Activated CD4-positive, alpha-beta T cell treated with anti-CD3 and anti-CD28 coated beads, Interleukin-2, amount 10 ng/mL, durations not matched to agents 7 days and 5 days (primary cell): ENCODE measurements around the gene SLC1A4. TPM values are rescaled to one million over a fixed set of nuclear protein-coding genes. Genes with fewer than 3 reads are reported as not detected.

Experiments
- CTCF ChIA-PET: fragments of 350-600 bp; sonication (Branson Sonifier 250); formaldehyde crosslinking; loops from one replicate; lab custom pipeline; 2021; ENCODE audit warnings: antibody characterized with exemption; lab: Charles Lee
- POLR2A ChIA-PET: fragments of 350-600 bp; sonication (Branson Sonifier 250); formaldehyde crosslinking; loops from one replicate; lab custom pipeline; 2021; ENCODE audit warnings: antibody characterized with exemption; lab: Charles Lee
- DNase-seq: peaks from one replicate; pipeline ENCODE4 v3.0.0-alpha.2; 2020
- H3K27ac Mint-ChIP-seq: one replicate; pipeline ENCODE4 v1.8.0; 2021; ENCODE audit warnings: mild to moderate bottlenecking, moderate library complexity, mixed read lengths
- H3K27me3 Mint-ChIP-seq: one replicate; pipeline ENCODE4 v1.8.0; 2021; ENCODE audit warnings: mixed read lengths
- H3K36me3 Mint-ChIP-seq: one replicate; pipeline ENCODE4 v1.8.0; 2021; ENCODE audit warnings: low read depth, mixed read lengths
- H3K4me1 Mint-ChIP-seq: one replicate; pipeline ENCODE4 v1.8.0; 2021; ENCODE audit warnings: mixed read lengths
- H3K4me3 Mint-ChIP-seq: one replicate; pipeline ENCODE4 v1.8.0; 2021; ENCODE audit warnings: mild to moderate bottlenecking, moderate library complexity, mixed read lengths
- H3K9me3 Mint-ChIP-seq: one replicate; pipeline ENCODE4 v1.8.0; 2021; ENCODE audit warnings: mixed read lengths
- total RNA-seq, 2 experiments: library from RNA; stranded (reverse); gene quantifications; one replicate each; pipeline ENCODE4 v1.2.3, GENCODE V29; 2021

SLC1A4 gene
- total RNA-seq, 2 experiments from 2014 or later, result 50.1 to 54.6 TPM

DNA sequence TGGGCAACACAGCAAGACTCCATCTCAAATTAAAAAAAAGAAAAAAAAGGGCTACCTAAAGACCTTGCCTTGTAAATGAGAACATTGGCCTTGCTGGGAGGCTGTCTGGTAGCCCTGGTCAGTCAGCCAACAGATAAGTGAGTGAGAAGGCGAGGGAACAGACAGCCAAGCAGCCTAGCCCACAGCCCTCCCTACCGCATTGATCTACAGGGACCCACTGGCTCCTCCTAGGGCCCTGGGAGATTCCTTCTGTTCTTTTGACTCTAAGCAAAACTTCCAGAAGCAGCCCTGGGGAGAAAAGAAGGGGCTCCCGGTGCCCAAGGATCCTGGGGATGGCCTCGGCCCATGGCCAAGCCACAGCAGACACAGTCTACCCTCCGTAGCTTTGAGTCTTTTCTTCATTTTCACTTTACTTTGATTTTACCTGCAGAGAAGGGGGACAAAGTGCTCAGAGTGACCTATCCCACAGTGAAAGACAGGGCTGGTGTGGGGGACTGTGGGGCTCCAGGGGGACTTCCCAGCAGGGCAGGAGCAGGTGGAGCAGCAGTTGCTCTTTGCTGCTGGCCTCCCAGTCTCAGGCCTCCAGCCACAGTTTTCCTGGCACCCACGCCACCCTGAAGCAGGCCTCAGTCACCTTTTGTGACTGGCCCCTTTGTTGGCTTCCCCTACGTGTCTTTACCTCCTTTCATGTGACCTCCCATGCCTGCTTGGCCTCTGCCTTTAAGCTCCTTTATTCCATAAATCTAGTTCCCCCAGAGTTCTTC, 72.1 kb downstream of the SLC1A4 start:
- no peaks in the 10 kb centered on the region for H3K27me3 Mint-ChIP-seq
- POLR2A ChIA-PET, result no interaction called here

DNA sequence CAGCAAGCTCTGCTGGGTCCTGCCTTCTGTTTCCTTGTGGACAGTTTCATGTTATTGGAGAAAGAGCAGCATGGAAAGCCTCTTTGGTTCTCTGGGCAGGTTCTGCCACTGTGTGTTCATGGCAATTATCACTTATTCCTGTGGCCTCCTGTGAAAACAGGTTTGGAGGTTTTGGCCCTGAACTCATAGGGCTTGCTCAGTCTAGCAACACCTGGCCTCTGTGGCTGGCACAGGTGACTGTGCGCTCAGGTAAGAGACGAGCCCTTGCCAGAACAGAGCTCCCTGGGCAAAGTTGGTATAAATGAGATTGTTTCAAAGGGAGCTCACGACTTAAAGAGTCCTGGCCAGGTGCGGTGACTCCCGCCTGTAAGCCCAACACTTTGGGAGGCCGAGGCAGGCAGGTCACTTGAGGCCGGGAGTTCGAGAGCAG, 72.7 kb downstream of the SLC1A4 start:
- no peaks in the 10 kb centered on the region for H3K9me3 Mint-ChIP-seq
- no peak overlapping the region for H3K27ac Mint-ChIP-seq
- peaks cover 3% of the 10 kb centered on the region for H3K36me3 Mint-ChIP-seq
- CTCF ChIA-PET, result interaction anchor here (0.7 to 1.7 kb wide), 3 partner anchors 9 to 151 kb away, joined by 3 to 5 read pairs (median 3); no protein-coding TSS in a partner anchor
- H3K27me3 Mint-ChIP-seq, result no peaks in the 10 kb centered on the region
- POLR2A ChIA-PET, result no interaction called here
- H3K4me3 Mint-ChIP-seq, result no peak overlapping the region
- peaks cover 38% of the 10 kb centered on the region for H3K4me1 Mint-ChIP-seq
- DNase-seq, result no peak

More for the DNA sequence above, 72.1 kb downstream of the SLC1A4 start:
- Mint-ChIP-seq H3K4me1 (peaks cover 37% of the 10 kb centered on the region), H3K27ac (no peak overlapping the region), H3K4me3 (no peak overlapping the region), H3K9me3 (no peaks in the 10 kb centered on the region), H3K36me3 (peaks cover 3% of the 10 kb centered on the region)
- CTCF ChIA-PET, result interaction anchor here (1.0 to 1.9 kb wide), 3 partner anchors 19 to 151 kb away, joined by 3 to 6 read pairs (median 5); no protein-coding TSS in a partner anchor
- DNase-seq, result no peak

DNA sequence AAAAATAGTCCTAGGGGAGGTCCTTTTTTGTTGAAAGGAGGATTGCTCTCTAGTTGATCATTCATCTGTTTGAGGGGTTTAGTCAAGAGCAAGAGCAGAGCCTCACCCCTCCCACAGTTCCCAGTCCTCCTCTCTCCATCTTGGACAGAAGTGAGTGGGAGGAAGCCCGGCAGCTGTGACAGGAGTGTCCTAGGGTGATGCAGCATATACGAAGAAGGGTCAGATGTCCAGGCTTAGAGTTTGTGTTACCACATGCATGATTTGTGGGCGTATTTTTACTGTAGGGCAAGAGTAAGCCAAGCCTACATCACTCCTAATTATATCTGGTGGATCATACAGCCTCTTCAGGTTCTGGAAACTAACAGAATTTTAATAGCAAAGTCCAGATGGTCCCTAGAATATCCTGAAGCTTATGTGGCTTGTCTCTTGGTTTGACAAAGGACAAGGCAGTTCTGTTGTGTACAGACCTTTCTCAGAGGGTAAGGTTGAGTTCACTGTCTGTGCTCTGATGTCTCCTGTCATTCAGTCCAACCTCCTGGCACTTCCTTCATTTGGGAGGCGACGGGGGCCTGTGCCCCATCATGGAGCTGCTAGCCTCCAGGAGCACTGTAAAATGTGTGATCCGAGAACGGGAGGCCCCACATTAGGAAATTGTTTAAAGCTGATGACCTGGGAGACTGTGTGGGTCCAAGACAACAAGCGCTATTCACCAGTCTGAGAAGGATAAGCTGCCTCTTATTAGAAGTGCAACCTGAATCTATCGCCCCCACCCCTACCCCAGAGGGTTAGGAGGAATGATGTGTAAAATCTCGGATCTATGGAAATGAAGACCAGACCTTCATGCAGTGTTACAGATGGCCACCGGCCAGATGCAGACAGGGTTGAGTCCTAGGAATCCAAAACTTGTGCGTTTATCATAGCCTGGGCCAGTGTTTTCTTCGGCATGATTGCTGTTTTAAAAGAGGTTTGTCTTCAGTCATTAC, 73.9 kb downstream of the SLC1A4 start:
- Mint-ChIP-seq H3K27ac (peak overlapping the region; percentile 11), H3K4me1 (peaks cover 38% of the 10 kb centered on the region), H3K27me3 (no peaks in the 10 kb centered on the region), H3K4me3 (no peak overlapping the region), H3K36me3 (peaks cover 3% of the 10 kb centered on the region), H3K9me3 (no peaks in the 10 kb centered on the region)
- ChIA-PET POLR2A (no interaction called here), CTCF (interaction anchor here (0.5 to 2.6 kb wide), 6 partner anchors 8 to 93 kb away, joined by 3 to 9 read pairs (median 4); no protein-coding TSS in a partner anchor)
- DNase-seq, result no peak

DNA sequence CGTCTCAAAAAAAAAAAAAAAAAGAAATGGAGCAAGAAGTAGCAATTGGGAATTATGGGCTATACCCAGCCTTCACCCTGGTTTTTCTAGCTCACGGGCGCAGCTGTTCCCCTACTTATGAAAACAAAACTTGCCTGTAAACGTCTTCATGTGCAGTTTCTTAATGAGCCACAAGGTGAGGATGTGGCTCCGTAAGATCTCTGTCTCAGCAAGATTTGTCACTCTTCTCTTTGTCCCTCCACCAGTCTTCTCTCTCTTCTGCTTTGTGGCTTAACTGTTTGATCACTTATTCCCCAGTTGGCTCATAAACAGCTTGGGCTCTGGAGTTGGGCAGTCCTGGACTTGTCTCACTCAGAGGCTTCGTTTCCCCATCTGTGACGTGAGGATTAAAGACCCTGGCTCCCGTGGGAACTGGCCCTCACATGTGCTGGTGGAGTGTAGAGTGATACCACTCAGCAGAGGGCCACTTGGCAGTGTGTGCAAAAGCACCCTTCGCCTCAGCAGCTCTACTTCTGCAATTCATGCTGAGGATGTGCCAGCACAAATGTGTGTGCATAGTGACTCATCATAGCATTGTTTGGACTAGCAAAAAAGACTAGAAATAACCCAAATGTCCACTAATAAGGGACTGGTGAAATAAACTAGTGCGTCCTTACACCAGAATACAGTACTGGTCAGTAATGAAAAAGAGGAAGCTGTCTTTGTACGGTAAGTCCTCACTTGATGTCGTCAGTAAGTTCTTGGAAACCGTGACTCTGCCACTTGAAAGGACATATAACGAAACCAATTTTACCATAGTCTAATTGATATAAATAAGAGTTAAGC, 75.7 kb downstream of the SLC1A4 start:
- H3K4me3 Mint-ChIP-seq, result no peak overlapping the region
- no peaks in the 10 kb centered on the region for H3K36me3 Mint-ChIP-seq
- H3K27ac Mint-ChIP-seq, result peak overlapping the region; percentile 63
- no peaks in the 10 kb centered on the region for H3K27me3 Mint-ChIP-seq
- H3K4me1 Mint-ChIP-seq, result peaks cover 33% of the 10 kb centered on the region
- H3K9me3 Mint-ChIP-seq, result no peaks in the 10 kb centered on the region
- POLR2A ChIA-PET, result interaction anchor here (0.7 kb wide), 2 partner anchors 65 to 147 kb away, joined by 3 read pairs; partner anchors contain the start of gene RAB1A
- CTCF ChIA-PET, result interaction anchor here (0.6 to 2.6 kb wide), 28 partner anchors 9 to 555 kb away, joined by 3 to 9 read pairs (median 4); partner anchors contain the start of genes ACTR2 and RAB1A
- DNase-seq, result peak; percentile 64

DNA sequence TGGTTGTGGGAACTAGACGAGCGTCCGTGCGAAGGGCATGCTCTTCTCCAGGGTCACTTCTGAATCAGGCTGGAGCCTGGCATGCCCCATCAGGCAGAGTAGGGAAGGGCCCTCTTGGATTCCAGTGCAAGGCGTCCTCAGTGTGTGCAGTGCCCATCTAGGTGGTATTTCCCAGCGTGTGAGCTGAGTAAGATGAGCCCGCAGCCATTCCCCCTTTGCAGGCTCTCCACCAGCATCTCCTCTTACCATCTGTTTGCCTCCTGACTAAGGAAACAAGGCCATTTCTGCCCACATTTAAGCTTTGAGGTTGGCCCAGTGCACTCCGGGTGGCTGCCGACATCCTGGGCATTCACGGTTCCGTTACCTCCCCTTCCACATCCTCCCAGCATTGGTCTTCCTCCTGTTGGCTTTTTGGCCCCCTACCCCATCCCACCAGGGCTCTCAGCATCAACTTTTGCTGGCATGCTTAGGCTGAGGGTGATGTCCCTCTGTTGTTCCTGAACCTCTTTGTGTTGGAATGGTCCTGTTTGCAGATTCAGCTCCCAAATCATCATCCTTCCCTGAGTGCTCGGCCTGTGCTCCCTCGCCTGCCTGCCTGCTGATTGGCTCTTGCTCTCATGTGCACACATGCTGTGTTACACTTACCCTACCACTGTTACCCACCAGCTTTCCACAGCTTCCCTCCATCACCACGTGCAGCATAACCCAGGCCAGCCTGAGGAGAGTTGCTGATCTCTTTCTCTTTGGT, 78.8 kb downstream of the SLC1A4 start:
- no peak overlapping the region for H3K4me3 Mint-ChIP-seq
- no peaks in the 10 kb centered on the region for H3K9me3 Mint-ChIP-seq
- peaks cover 39% of the 10 kb centered on the region for H3K4me1 Mint-ChIP-seq
- peak; percentile 22 for DNase-seq
- H3K27ac Mint-ChIP-seq, result peak overlapping the region; percentile 77
- H3K27me3 Mint-ChIP-seq, result no peaks in the 10 kb centered on the region
- ChIA-PET POLR2A (no interaction called here), CTCF (interaction anchor here (1.0 to 1.3 kb wide), 3 partner anchors 15 to 58 kb away, joined by 3 read pairs; no protein-coding TSS in a partner anchor)
- peaks cover 3% of the 10 kb centered on the region for H3K36me3 Mint-ChIP-seq

DNA sequence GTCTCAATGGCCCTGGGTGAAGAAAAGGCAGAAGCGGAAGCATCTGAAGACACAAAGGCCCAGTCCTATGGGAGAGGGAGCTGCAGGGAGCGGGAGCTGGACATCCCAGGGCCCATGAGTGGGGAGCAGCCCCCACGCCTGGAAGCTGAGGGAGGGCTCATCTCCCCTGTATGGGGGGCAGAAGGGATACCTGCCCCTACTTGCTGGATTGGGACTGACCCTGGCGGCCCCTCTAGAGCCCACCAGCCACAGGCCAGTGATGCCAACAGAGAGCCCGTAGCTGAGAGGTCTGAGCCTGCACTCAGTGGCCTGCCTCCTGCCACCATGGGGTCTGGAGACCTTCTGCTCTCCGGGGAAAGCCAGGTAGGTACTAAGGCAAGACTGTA, 80.2 kb downstream of the SLC1A4 start:
- no peaks in the 10 kb centered on the region for H3K27me3 Mint-ChIP-seq
- peaks cover 35% of the 10 kb centered on the region for H3K4me1 Mint-ChIP-seq
- peaks cover 9% of the 10 kb centered on the region for H3K36me3 Mint-ChIP-seq
- peak overlapping the region; percentile 27 for H3K27ac Mint-ChIP-seq
- DNase-seq, result no peak
- CTCF ChIA-PET, result interaction anchor here (0.9 to 1.0 kb wide), 2 partner anchors 14 kb away, joined by 3 read pairs; no protein-coding TSS in a partner anchor
- POLR2A ChIA-PET, result no interaction called here
- no peak overlapping the region for H3K4me3 Mint-ChIP-seq
- H3K9me3 Mint-ChIP-seq, result no peaks in the 10 kb centered on the region

DNA sequence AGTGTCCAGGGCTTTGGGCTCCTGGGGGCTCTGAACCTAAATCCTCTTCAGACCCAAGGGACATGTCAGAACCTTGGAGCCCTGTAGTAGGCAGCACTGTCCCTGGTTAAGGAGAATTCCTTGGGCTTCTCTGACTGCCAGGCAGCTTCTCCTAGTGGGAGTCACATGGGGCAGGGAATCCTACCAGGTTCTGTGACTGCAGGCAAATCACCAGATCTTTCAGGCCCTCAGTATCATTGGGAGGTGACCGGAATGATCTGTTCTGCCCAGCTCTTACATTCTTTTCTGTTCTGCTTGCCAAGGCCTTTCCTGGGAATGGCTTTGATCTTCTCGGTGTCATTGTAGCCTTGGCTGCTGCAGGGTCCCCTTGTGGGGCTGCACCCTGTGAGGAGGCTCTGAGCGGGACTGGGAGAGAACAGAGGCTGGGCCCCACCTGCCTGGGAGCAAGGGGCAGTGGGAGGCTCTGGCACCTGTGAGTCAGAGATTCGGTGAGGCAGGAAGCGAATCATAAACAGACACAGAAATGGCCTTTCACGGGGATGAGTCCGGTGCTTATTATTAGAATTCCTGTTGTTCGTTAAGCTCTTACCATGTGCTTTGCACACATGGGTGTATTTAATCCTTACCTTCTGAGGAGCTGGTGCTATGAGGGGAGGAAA, 81.1 kb downstream of the SLC1A4 start:
- H3K36me3 Mint-ChIP-seq, result peaks cover 9% of the 10 kb centered on the region
- ChIA-PET POLR2A (no interaction called here), CTCF (interaction anchor here (0.7 to 1.3 kb wide), 5 partner anchors 8 to 456 kb away, joined by 3 to 6 read pairs (median 3); no protein-coding TSS in a partner anchor)
- peak overlapping the region; percentile 39 for H3K27ac Mint-ChIP-seq
- peak overlapping the region; percentile 43 for H3K4me3 Mint-ChIP-seq
- H3K27me3 Mint-ChIP-seq, result no peaks in the 10 kb centered on the region
- H3K4me1 Mint-ChIP-seq, result peaks cover 28% of the 10 kb centered on the region
- no peak for DNase-seq
- H3K9me3 Mint-ChIP-seq, result no peaks in the 10 kb centered on the region

DNA sequence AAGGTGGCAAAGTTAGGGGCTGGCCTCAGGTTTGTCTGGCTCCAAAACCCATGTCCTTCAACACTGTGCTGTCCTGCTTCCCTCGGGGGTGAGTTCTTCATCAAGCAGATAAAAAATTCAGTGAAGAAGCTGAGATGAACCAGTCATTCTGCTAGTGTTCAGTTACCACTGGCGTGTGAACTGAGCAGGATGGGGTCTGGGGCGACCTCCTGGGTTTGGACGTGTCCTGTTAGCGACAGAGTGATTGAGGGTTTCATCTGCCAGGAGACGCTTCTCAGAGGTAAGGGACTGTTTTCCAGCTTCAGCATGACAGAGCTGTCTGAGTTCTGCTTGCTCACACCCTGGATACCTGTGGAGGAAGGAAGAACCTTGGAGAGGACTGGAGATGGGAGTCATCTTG, 81.7 kb downstream of the SLC1A4 start:
- POLR2A ChIA-PET, result no interaction called here

DNA sequence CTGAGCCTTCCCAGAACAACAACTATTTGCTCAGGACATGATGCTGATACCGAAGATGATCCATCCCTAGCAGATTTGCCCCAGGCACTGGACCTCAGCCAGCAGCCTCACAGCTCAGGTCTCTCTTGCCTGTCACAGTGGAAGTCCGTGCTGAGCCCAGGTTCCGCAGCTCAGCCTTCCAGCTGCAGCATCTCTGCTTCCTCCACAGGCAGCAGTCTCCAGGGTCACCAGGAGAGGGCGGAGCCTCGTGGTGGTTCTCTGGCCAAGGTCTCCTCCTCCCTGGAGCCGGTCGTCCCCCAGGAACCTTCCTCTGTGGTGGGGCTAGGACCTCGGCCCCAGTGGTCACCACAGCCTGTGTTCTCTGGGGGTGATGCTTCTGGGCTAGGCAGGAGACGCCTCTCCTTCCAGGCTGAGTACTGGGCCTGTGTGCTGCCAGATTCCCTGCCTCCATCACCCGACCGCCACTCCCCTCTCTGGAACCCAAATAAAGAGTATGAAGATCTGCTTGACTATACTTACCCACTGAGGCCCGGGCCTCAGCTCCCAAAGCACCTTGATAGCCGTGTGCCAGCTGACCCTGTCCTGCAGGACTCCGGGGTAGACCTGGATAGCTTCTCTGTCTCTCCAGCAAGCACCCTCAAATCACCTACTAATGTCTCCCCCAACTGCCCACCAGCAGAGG, 82.4 kb downstream of the SLC1A4 start:
- Mint-ChIP-seq H3K36me3 (peaks cover 10% of the 10 kb centered on the region), H3K9me3 (no peaks in the 10 kb centered on the region), H3K27me3 (no peaks in the 10 kb centered on the region), H3K27ac (peak overlapping the region; percentile 46), H3K4me1 (peaks cover 25% of the 10 kb centered on the region), H3K4me3 (no peak overlapping the region)
- CTCF ChIA-PET, result interaction anchor here (0.5 to 1.3 kb wide), 3 partner anchors 10 to 26 kb away, joined by 3 to 4 read pairs (median 3); no protein-coding TSS in a partner anchor
- DNase-seq, result no peak
- POLR2A ChIA-PET, result no interaction called here

More for the DNA sequence above, 81.7 kb downstream of the SLC1A4 start:
- Mint-ChIP-seq H3K4me3 (no peak overlapping the region), H3K27me3 (no peaks in the 10 kb centered on the region), H3K9me3 (no peaks in the 10 kb centered on the region), H3K4me1 (peaks cover 25% of the 10 kb centered on the region), H3K27ac (no peak overlapping the region), H3K36me3 (peaks cover 9% of the 10 kb centered on the region)
- CTCF ChIA-PET, result interaction anchor here (1.1 to 1.3 kb wide), 3 partner anchors 9 to 11 kb away, joined by 3 read pairs; no protein-coding TSS in a partner anchor
- DNase-seq, result no peak

DNA sequence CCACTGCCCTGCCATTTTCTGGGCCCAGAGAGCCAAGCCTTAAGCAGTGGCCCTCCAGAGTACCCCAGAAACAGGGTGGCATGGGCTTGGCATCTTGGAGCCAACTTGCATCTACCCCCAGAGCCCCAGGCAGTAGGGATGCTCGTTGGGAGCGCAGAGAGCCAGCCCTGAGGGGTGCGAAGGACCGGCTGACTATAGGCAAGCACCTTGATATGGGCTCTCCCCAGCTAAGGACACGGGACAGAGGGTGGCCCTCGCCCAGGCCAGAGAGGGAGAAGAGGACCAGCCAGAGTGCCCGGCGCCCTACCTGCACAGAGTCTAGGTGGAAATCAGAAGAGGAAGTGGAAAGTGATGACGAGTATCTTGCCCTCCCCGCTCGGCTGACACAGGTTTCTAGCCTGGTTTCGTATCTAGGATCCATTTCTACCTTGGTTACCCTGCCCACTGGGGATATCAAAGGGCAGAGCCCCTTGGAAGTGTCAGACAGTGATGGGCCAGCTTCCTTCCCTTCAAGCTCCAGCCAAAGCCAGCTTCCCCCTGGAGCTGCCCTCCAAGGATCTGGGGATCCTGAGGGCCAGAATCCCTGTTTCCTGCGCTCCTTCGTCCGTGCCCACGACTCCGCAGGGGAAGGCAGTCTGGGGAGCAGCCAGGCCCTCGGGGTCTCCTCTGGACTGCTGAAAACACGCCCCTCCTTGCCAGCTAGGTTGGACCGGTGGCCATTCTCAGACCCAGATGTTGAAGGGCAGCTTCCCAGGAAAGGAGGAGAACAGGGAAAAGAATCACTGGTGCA, 83.2 kb downstream of the SLC1A4 start:
- ChIA-PET POLR2A (no interaction called here), CTCF (interaction anchor here (0.8 to 1.1 kb wide), 2 partner anchors 9 to 14 kb away, joined by 3 read pairs; no protein-coding TSS in a partner anchor)
- no peak for DNase-seq

More for the DNA sequence above, 83.2 kb downstream of the SLC1A4 start:
- H3K27ac Mint-ChIP-seq, result peak overlapping the region; percentile 46
- no peaks in the 10 kb centered on the region for H3K27me3 Mint-ChIP-seq
- H3K4me3 Mint-ChIP-seq, result no peak overlapping the region
- peaks cover 10% of the 10 kb centered on the region for H3K36me3 Mint-ChIP-seq
- no peaks in the 10 kb centered on the region for H3K9me3 Mint-ChIP-seq
- peaks cover 18% of the 10 kb centered on the region for H3K4me1 Mint-ChIP-seq
